ENCODE measurements around the gene FMO5. TPM values are rescaled to one million over a fixed set of nuclear protein-coding genes. Genes with fewer than 3 reads are reported as not detected.

Gene FMO5
- total and polyA plus RNA-seq, 2 of the 13 experiments (the other 11 are each of a cell fraction or from before 2014, with no cell fraction given): 48.2 to 149 TPM

- TF ChIP-seq ZNF512 (CRISPR knock-in tag; IDR thresholded peaks at IDR 0.05): no peak
- TF ChIP-seq KDM4B (CRISPR knock-in tag; IDR thresholded peaks at IDR 0.05): no peak
- no peak for TF ChIP-seq SKIL (CRISPR knock-in tag; IDR thresholded peaks at IDR 0.05; ENCODE audit: borderline replicate concordance)
- no peak for TF ChIP-seq ZHX1 (CRISPR knock-in tag; IDR thresholded peaks at IDR 0.05; ENCODE audit: low read depth)
- no peak for TF ChIP-seq ZNF20 (CRISPR knock-in tag; IDR thresholded peaks at IDR 0.05)
These were observed 45.6 kb upstream of the FMO5 start (continued) for GRCh38 chr1:147270721-147271120.

GRCh38 chr1:147267711-147268110 lies 42.6 kb upstream of the FMO5 start:
- in situ Hi-C loops (cut with HindIII; ENCODE audit: extremely low pct_ligation_motif_present, low pct_unique_long_range_greater_than_20kb) (no loop called here), intact Hi-C loops (cut with micrococcal nuclease; ENCODE audit: unreplicated experiment) (no loop called here)
- Histone ChIP-seq H3K9me3 (ENCODE audit: low read length) (no peaks in the 10 kb centered on the region), H3K27me3 (ENCODE audit: control insufficient read depth in 1 of 2, insufficient read depth in 2 of 2, low read length in 2 of 2) (no peaks in the 10 kb centered on the region), H3K4me2 (ENCODE audit: low read depth, low read length) (no peak overlapping the region), H3K36me3 (replicated peaks in 1 of 2; ENCODE audit: control insufficient read depth in 1 of 2, insufficient read depth in 2 of 2, low read length in 2 of 2) (peaks cover 25 to 94% of the 10 kb centered on the region in 2 experiments), H3K4me1 (ENCODE audit: insufficient read depth, low read length) (no peaks in the 10 kb centered on the region), H3K27ac (ENCODE audit: extremely low read length, insufficient read depth, low read length) (no peak overlapping the region), H3K79me2 (ENCODE audit: insufficient read depth, low read length) (no peaks in the 10 kb centered on the region), H3K4me3 (replicated peaks in 1 of 3; ENCODE audit: insufficient read depth in 1 of 3, low read depth in 2 of 3, low read length in 3 of 3) (no peak overlapping the region), H4K20me1 (ENCODE audit: insufficient read depth, low read length) (no peaks in the 10 kb centered on the region), H3K9ac (ENCODE audit: insufficient read depth, low read depth, low read length) (no peak overlapping the region), H2AFZ (ENCODE audit: low read length) (no peak overlapping the region)
- no peak for ATAC-seq
- no TSS peak for BruUV-seq (replicated peaks)
- no peak for TF ChIP-seq ZNF615 (CRISPR knock-in tag; IDR thresholded peaks at IDR 0.05; ENCODE audit: borderline replicate concordance)
- TF ChIP-seq ZNF589 (CRISPR knock-in tag; conservative IDR thresholded peaks at IDR 0.05): no peak
- TF ChIP-seq ZNF10 (CRISPR knock-in tag; IDR thresholded peaks at IDR 0.05; ENCODE audit: borderline replicate concordance, low read depth): no peak
- TF ChIP-seq ZNF367 (CRISPR knock-in tag; IDR thresholded peaks at IDR 0.05; ENCODE audit: borderline replicate concordance): no peak
- TF ChIP-seq HNF1B (CRISPR knock-in tag; IDR thresholded peaks at IDR 0.05): no peak
- no peak for TF ChIP-seq LRRFIP1 (CRISPR knock-in tag; conservative IDR thresholded peaks at IDR 0.05)
- POLR2A ChIA-PET: no interaction called here
- CTCF ChIA-PET (ENCODE audit: low intra/inter-chr PET ratio, low total read pairs): no interaction called here
- DNase-seq (ENCODE audit: low spot score): no peak
- no peak for FAIRE-seq
- 96% methylated on average over 4 of the region's 4 CpGs for WGBS (ENCODE audit: low lambda C conversion rate)

Measured in HepG2 (cell line).